ENCODE measurements around the gene ZBTB4.

The ZBTB4 gene

DNA sequence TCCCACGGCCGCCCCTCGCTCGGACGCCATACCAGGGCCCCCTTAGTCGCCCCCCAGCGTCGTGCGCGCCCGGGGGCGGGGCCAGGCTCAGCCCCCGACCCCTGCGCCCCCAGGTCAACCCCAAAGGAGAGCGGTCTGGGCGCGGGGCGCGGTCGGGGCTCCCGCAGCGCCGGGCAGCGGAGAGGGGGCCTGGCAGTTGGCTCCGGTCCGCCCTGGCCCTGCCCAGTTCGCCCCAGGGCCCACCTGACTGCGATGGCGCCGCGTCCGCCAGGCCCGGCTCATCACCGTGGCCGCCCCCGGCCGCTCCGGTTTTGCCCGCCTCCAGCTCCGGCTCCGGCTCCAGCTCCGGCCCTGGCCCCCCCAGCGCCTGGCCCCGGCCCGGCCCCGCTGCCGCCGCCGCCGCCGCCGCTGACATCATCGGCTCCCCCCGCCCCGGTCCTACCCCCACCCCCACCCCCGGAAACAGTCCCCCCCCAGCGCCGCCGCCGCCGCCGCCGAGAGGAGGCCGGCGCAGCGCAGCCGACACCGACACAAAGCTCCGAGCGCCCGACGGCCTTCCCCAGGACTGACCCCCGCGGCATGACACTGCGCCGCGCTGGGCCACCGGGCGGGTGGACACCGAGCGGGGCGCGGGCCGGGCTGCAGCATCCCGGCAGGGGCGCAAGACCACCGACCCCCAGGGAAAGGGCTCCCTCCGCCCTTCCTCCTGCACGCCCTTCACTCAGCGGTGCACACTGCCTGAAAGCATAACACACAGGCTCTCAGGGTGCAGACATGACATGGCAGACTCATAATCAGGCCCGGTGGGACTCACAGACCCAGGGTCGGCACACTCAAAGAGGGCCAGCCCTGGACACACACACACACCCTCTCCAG lies at the start of gene ZBTB4:
ZBTB4 (minus strand) TSS at position 419 of the 876 bp plus-strand sequence. CDS start 12,830 bp downstream, outside the sequence.
- DNase-seq: no peak

DNA sequence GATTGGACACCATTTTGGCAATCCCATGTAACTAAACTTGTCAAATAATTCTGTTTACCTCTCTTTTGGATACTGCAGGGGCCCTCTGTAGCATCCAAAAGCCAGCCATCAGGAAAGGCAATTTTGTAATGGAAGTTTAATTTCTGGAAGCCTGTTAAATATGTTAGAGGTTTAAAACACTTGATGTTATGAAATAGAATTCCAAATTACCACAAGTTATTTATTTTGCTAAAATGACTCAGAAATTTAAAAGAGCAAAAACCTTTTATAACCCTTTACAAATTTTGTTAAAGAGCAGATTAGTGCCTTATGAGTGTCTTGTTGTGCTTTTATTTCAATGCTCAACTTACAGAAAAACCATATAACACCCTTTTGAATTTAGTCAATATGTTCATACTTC lies 49.4 kb upstream of the ZBTB4 start:
- no peak for DNase-seq

DNA sequence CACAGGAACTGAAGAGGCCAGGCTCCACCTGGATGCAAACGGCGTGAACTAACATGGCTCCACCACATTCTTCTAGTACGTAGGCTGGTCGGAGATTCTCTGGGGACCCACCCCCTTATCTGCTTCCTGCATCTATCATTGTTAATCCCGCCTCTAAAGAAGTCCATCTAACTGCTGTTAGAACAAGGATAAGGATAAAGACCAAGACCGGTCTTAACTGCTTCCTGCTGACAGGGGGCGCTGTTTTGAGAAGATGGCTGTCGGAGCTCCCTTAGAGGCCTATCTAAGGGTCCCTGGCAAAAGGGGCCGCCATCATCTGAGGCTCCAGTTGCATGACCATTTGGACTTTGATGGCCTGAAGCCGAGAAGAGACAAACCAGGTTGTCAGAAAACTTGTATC lies 43.6 kb upstream of the ZBTB4 start:
- no peak for DNase-seq

- no peak for DNase-seq
Observed at GRCh38 chr17:7515911-7516610, 36.6 kb upstream of the ZBTB4 start.

- no peak for DNase-seq
Observed at GRCh38 chr17:7513850-7514419, 34.5 kb upstream of the ZBTB4 start.

GRCh38 chr17:7512824-7513540 lies 33.6 kb upstream of the ZBTB4 start:
- no peak for DNase-seq

DNA sequence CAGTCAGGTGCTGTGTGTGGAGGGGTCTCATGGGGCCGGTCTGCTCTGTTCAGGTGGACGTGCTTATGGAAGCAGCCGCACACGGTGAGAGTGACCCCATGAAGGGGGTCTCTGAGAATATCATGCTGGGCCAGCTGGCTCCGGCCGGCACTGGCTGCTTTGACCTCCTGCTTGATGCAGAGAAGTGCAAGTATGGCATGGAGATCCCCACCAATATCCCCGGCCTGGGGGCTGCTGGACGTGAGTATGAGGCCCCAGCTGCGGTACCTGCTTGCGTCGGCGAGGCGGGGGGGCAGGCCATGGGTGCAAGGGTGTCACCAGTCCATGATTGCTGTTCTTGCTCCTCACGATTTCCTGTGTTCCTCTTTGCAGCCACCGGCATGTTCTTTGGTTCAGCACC lies 32.7 kb upstream of the ZBTB4 start:
- no peak for DNase-seq

DNA sequence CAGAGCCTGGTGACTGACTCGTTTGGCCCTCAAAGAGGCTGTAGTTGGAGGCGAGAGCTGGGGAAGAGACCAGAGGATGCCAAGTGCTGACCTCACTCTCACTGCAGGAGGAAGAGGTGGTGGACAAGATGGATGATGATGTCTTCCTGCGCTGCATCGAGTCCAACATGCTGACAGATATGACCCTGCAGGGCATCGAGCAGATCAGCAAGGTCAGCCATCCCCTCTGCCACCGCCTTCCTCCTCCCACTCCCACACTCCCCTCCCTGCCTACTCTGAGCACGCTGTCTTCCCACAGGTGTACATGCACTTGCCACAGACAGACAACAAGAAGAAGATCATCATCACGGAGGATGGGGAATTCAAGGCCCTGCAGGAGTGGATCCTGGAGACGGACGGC lies 31.7 kb upstream of the ZBTB4 start:
- no peak for DNase-seq

- no peak for DNase-seq
Observed at GRCh38 chr17:7509937-7510336, 30.5 kb upstream of the ZBTB4 start.

- no peak for DNase-seq
Observed at GRCh38 chr17:7508846-7509245, 29.4 kb upstream of the ZBTB4 start.

- DNase-seq: no peak
Observed at GRCh38 chr17:7508145-7508544, 28.7 kb upstream of the ZBTB4 start.

DNA sequence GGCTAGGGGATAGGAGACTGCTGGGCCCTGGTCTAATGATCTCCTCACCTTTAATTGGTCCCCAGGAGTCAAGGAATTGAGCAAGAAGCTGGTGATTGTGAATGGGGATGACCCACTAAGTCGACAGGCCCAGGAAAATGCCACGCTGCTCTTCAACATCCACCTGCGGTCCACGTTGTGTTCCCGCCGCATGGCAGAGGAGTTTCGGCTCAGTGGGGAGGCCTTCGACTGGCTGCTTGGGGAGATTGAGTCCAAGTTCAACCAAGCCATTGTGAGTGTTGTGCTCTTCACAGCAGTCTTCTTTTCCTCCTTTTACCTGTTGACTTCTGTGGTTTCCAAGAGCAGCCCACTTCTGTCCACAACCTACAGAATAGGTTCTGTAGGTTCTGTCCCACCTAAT lies 24.1 kb upstream of the ZBTB4 start:
- DNase-seq: no peak

DNA sequence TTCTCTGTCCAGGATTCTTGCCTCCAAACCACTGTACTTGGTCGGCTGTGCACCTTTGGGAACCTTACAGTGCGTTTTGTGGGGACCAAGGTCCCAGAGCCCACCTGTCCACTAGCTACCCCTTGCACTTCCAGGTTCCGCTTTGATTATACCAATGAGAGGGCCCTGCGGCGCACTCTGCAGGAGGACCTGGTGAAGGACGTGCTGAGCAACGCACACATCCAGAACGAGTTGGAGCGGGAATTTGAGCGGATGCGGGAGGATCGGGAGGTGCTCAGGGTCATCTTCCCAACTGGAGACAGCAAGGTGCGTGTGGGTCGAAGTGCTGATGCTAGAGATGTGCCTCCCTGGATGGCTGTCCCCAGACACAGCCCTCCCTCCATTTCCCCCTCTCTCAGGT lies 23.6 kb upstream of the ZBTB4 start:
- DNase-seq: no peak

DNA sequence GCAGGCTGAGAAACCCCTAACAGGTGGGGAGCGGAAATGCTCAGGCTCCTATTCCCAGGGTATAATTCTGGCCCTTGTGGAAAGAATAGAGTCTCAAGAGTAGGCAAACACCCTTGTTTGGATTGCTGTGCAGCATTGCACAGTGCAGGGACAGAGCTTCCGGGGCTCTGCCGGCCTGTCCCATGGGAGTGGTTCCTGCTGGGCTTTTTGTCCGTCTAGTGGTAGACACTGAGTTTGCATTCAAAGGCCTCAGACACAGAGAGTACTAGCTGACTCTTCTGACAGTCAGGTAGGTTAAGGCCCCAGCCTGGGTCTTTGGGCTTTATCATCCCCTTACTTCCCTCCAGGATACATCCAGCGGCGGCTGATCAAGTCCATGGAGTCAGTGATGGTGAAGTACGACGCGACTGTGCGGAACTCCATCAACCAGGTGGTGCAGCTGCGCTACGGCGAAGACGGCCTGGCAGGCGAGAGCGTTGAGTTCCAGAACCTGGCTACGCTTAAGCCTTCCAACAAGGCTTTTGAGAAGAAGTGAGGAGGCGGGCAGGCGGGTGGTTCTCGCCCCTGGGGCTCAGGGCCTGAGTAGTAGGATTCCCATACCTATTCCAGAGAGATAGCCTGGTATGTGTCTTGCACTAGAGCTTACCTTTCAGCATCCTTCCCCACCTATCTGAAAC lies 22.9 kb upstream of the ZBTB4 start:
- DNase-seq: no peak

DNA sequence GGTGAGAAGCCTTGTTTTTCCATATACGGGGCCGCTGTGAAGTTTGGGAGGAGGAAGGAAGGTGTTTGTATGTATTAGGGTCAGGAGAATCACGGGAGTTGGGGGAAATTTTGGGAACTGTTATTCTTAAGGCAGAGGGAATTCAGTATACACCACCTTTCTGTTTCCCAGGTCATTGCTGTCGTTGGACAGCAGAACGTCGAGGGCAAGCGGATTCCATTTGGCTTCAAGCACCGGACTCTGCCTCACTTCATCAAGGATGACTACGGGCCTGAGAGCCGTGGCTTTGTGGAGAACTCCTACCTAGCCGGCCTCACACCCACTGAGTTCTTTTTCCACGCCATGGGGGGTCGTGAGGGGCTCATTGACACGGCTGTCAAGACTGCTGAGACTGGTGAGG lies 22.3 kb upstream of the ZBTB4 start:
- DNase-seq: no peak

GRCh38 chr17:7499161-7499560 lies 19.7 kb upstream of the ZBTB4 start:
- no peak for DNase-seq

GRCh38 chr17:7497636-7498035 lies 18.2 kb upstream of the ZBTB4 start:
- DNase-seq: no peak

- DNase-seq: no peak
Observed at GRCh38 chr17:7497228-7497627, 17.8 kb upstream of the ZBTB4 start.

GRCh38 chr17:7496470-7497183 lies 17.2 kb upstream of the ZBTB4 start:
- no peak for DNase-seq

- no peak for DNase-seq
Observed at GRCh38 chr17:7495906-7496434, 16.5 kb upstream of the ZBTB4 start.

GRCh38 chr17:7493941-7494340 lies 14.5 kb upstream of the ZBTB4 start:
- no peak for DNase-seq

GRCh38 chr17:7491583-7491982 lies 12.2 kb upstream of the ZBTB4 start:
- DNase-seq: no peak
